PFSK-1 (cell line): ENCODE results near the gene PGM3.

Experiments used
- FOXP2 ChIP-seq: optimal IDR thresholded peaks from 2 replicates; pipeline ENCODE3; 2011; ENCODE audit warnings: borderline replicate concordance, control low read depth, inconsistent platforms; ENCODE audit not compliant: insufficient read depth; ENCODE audit errors: extremely low read length, extremely low read depth
- POLR2AphosphoS5 ChIP-seq: IDR thresholded peaks from 2 replicates; pipeline ENCODE4 v1.6.1; 2012; ENCODE audit warnings: low read depth, mild to moderate bottlenecking, control low read depth, low read length, moderate library complexity
- REST ChIP-seq, 2 experiments: IDR thresholded peaks; 2 replicates each; pipeline versions ENCODE4 v1.6.1 to v1.8.0; 2011 to 2012; ENCODE audit warnings: low read depth in 2 of 2, low read length in 2 of 2, control low read depth in 1 of 2, inconsistent platforms in 1 of 2, mild to moderate bottlenecking in 1 of 2, moderate library complexity in 1 of 2; ENCODE audit not compliant: insufficient read depth in 1 of 2
- SIN3A ChIP-seq: IDR thresholded peaks from 2 replicates; pipeline ENCODE4 v1.6.1; 2012; ENCODE audit warnings: mild to moderate bottlenecking, low read length, moderate library complexity, borderline replicate concordance; ENCODE audit not compliant: insufficient read depth
- TAF1 ChIP-seq: IDR thresholded peaks from 2 replicates; pipeline ENCODE4 v1.6.1; 2012; ENCODE audit warnings: low read length, control low read depth, borderline replicate concordance; ENCODE audit not compliant: insufficient read depth

Gene PGM3

GRCh38 chr6:83138118-83138722 is 54.8 kb downstream of the PGM3 start:
- no peak for TF ChIP-seq REST (IDR thresholded peaks at IDR 0.05; ENCODE audit: insufficient read depth in 1 of 2, low read depth in 2 of 2, low read length in 2 of 2)
- TF ChIP-seq SIN3A = no peak
- TF ChIP-seq TAF1 = no peak
- TF ChIP-seq POLR2AphosphoS5 = no peak
- TF ChIP-seq FOXP2 = no peak

GRCh38 chr6:83132121-83132520 is 60.9 kb downstream of the PGM3 start:
- no peak for TF ChIP-seq TAF1
- TF ChIP-seq FOXP2 = no peak
- no peak for TF ChIP-seq SIN3A
- TF ChIP-seq POLR2AphosphoS5 = no peak
- no peak for TF ChIP-seq REST (IDR thresholded peaks at IDR 0.05; ENCODE audit: insufficient read depth in 1 of 2, low read depth in 2 of 2, low read length in 2 of 2)

- TF ChIP-seq FOXP2 (no peak), SIN3A (no peak), REST (IDR thresholded peaks at IDR 0.05; ENCODE audit: insufficient read depth in 1 of 2, low read depth in 2 of 2, low read length in 2 of 2) (no peak), TAF1 (no peak), POLR2AphosphoS5 (no peak)
These were observed 65.1 kb downstream of the PGM3 start for GRCh38 chr6:83127976-83128375.

GRCh38 chr6:83127258-83127657 is 65.8 kb downstream of the PGM3 start:
- no peak for TF ChIP-seq FOXP2
- no peak for TF ChIP-seq SIN3A
- no peak for TF ChIP-seq POLR2AphosphoS5
- TF ChIP-seq REST (IDR thresholded peaks at IDR 0.05; ENCODE audit: insufficient read depth in 1 of 2, low read depth in 2 of 2, low read length in 2 of 2) = no peak
- TF ChIP-seq TAF1 = no peak

- TF ChIP-seq SIN3A = no peak
- no peak for TF ChIP-seq TAF1
- TF ChIP-seq REST (IDR thresholded peaks at IDR 0.05; ENCODE audit: insufficient read depth in 1 of 2, low read depth in 2 of 2, low read length in 2 of 2) = no peak
- TF ChIP-seq POLR2AphosphoS5 = no peak
- no peak for TF ChIP-seq FOXP2
These were observed 66.3 kb downstream of the PGM3 start for GRCh38 chr6:83126807-83127206.
